Peyer's patch (tissue), 4 donors: ENCODE measurements around the gene ANK2.

ENCODE experiments used
- CTCF ChIP-seq, 6 experiments: fragments of 450-650 bp in 4 of 6; fragments of 200-600 bp in 2 of 6; sonication (generic) in 1 of 6; IDR thresholded peaks; one replicate each; pipeline ENCODE4 v1.5.1; 2017 to 2019; ENCODE audit warnings: antibody characterized with exemption in 6 of 6, mild to moderate bottlenecking in 3 of 6, moderate library complexity in 1 of 6
- POLR2A ChIP-seq, 2 donors: fragments of 450-650 bp; IDR thresholded peaks; one replicate each; pipeline ENCODE4 v1.5.1; 2017; ENCODE audit warnings: antibody characterized with exemption in 2 of 2, mild to moderate bottlenecking in 2 of 2, moderate library complexity in 2 of 2

- TF ChIP-seq CTCF (IDR thresholded peaks at IDR 0.05) (no peak), POLR2A (IDR thresholded peaks at IDR 0.05) (no peak)
Observed at GRCh38 chr4:113382704-113383103, 333.3 kb downstream of the ANK2 start.
